Measurements from ENCODE around the gene FGGY. TPM values are rescaled to one million over a fixed set of nuclear protein-coding genes. Genes with fewer than 3 reads are reported as not detected.

The FGGY gene
- total RNA-seq, 1 donor from 2014 or later, result 16.4 TPM

GRCh38 chr1:59316497-59317128, 19.7 kb downstream of the FGGY start:
- peaks cover 3% of the 10 kb centered on the region for H3K9me3 Mint-ChIP-seq
- no peak for TF ChIP-seq CTCF (conservative IDR thresholded peaks at IDR 0.05)
- no peak overlapping the region for H3K27ac Mint-ChIP-seq (ENCODE audit: unreplicated experiment)
- no peak overlapping the region for H3K4me3 Mint-ChIP-seq
- peaks cover 22% of the 10 kb centered on the region for H3K4me1 Mint-ChIP-seq
- H3K36me3 Mint-ChIP-seq (ENCODE audit: low read depth), result peaks cover under 1% of the 10 kb centered on the region
- no peak for DNase-seq (ENCODE audit: low read depth, low spot score)
- no peaks in the 10 kb centered on the region for H3K27me3 Mint-ChIP-seq (ENCODE audit: low read depth)

GRCh38 chr1:59317343-59317742, 20.4 kb downstream of the FGGY start:
- H3K4me1 Mint-ChIP-seq, result peaks cover 23% of the 10 kb centered on the region
- no peak for TF ChIP-seq CTCF (conservative IDR thresholded peaks at IDR 0.05)
- no peak overlapping the region for H3K27ac Mint-ChIP-seq (ENCODE audit: unreplicated experiment)
- no peak for DNase-seq (ENCODE audit: low read depth, low spot score)
- H3K36me3 Mint-ChIP-seq (ENCODE audit: low read depth), result no peaks in the 10 kb centered on the region
- peaks cover under 1% of the 10 kb centered on the region for H3K9me3 Mint-ChIP-seq
- H3K4me3 Mint-ChIP-seq, result no peak overlapping the region
- no peaks in the 10 kb centered on the region for H3K27me3 Mint-ChIP-seq (ENCODE audit: low read depth)

- H3K36me3 Mint-ChIP-seq (ENCODE audit: low read depth), result no peaks in the 10 kb centered on the region
- H3K4me1 Mint-ChIP-seq, result peaks cover 28% of the 10 kb centered on the region
- H3K27me3 Mint-ChIP-seq (ENCODE audit: low read depth), result no peaks in the 10 kb centered on the region
Observed at GRCh38 chr1:59317780-59318179, 20.9 kb downstream of the FGGY start.

GRCh38 chr1:59318271-59318860, 21.5 kb downstream of the FGGY start:
- TF ChIP-seq CTCF (conservative IDR thresholded peaks at IDR 0.05), result no peak
- no peak overlapping the region for H3K27ac Mint-ChIP-seq (ENCODE audit: unreplicated experiment)
- DNase-seq (ENCODE audit: low read depth, low spot score), result no peak
- H3K27me3 Mint-ChIP-seq (ENCODE audit: low read depth), result no peaks in the 10 kb centered on the region
- H3K9me3 Mint-ChIP-seq, result no peaks in the 10 kb centered on the region
- H3K4me3 Mint-ChIP-seq, result no peak overlapping the region
- no peaks in the 10 kb centered on the region for H3K36me3 Mint-ChIP-seq (ENCODE audit: low read depth)
- peaks cover 34% of the 10 kb centered on the region for H3K4me1 Mint-ChIP-seq

More at GRCh38 chr1:59317780-59318179, 20.9 kb downstream of the FGGY start:
- no peak for TF ChIP-seq CTCF (conservative IDR thresholded peaks at IDR 0.05)
- H3K27ac Mint-ChIP-seq (ENCODE audit: unreplicated experiment), result no peak overlapping the region
- DNase-seq (ENCODE audit: low read depth, low spot score), result no peak
- H3K4me3 Mint-ChIP-seq, result no peak overlapping the region
- no peaks in the 10 kb centered on the region for H3K9me3 Mint-ChIP-seq

- no peak for TF ChIP-seq CTCF (conservative IDR thresholded peaks at IDR 0.05)
- Mint-ChIP-seq H3K27me3 (ENCODE audit: low read depth) (no peaks in the 10 kb centered on the region), H3K27ac (ENCODE audit: unreplicated experiment) (no peak overlapping the region), H3K9me3 (peaks cover 8% of the 10 kb centered on the region), H3K4me1 (peaks cover 25% of the 10 kb centered on the region), H3K36me3 (ENCODE audit: low read depth) (peaks cover 9% of the 10 kb centered on the region), H3K4me3 (no peak overlapping the region)
- DNase-seq (ENCODE audit: low read depth, low spot score), result no peak
Observed at GRCh38 chr1:59322394-59322793, 25.5 kb downstream of the FGGY start.

Data from neural crest cell (in vitro differentiated cells).